Epithelial cell of proximal tubule (primary cell): Measurements from ENCODE around the gene ARL16. TPM values are rescaled to one million over a fixed set of nuclear protein-coding genes. Genes with fewer than 3 reads are reported as not detected.

ENCODE experiments used
- DNase-seq: peaks from one replicate; pipeline ENCODE4 v3.0.0-alpha.2; 2011; ENCODE audit warnings: low read depth
- H3K4me3 ChIP-seq: 2 replicates; pipeline ENCODE4 v1.5.1; 2011; ENCODE audit warnings: low read depth, mild to moderate bottlenecking, low read length
- total RNA-seq: library from RNA; depleted of rRNA; stranded (reverse); fragments of >200 nt; gene quantifications from 2 replicates; pipeline ENCODE4 v1.2.3, GENCODE V29; 2015
- TF ChIP-seq, protein P1 (sequence below): conservative IDR thresholded peaks from 2 replicates; pipeline ENCODE4 v1.5.1; 2012; ENCODE audit warnings: low read depth, mild to moderate bottlenecking, low read length

The ARL16 gene
- total RNA-seq, 1 donor from 2014 or later: 59.0 TPM

GRCh38 chr17:81656118-81656743 is 27.4 kb downstream of the ARL16 start, which contains the start of gene PDE6G:
PDE6G (minus strand) TSS chr17:81656542; CDS start chr17:81653305, 3,237 bp downstream.
- TF ChIP-seq, protein P1, sequence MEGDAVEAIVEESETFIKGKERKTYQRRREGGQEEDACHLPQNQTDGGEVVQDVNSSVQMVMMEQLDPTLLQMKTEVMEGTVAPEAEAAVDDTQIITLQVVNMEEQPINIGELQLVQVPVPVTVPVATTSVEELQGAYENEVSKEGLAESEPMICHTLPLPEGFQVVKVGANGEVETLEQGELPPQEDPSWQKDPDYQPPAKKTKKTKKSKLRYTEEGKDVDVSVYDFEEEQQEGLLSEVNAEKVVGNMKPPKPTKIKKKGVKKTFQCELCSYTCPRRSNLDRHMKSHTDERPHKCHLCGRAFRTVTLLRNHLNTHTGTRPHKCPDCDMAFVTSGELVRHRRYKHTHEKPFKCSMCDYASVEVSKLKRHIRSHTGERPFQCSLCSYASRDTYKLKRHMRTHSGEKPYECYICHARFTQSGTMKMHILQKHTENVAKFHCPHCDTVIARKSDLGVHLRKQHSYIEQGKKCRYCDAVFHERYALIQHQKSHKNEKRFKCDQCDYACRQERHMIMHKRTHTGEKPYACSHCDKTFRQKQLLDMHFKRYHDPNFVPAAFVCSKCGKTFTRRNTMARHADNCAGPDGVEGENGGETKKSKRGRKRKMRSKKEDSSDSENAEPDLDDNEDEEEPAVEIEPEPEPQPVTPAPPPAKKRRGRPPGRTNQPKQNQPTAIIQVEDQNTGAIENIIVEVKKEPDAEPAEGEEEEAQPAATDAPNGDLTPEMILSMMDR: no peak
- H3K4me3 ChIP-seq: no peak within 1 kb of the TSS
- DNase-seq: no peak

GRCh38 chr17:81655378-81656117 is 28.0 kb downstream of the ARL16 start:
- TF ChIP-seq, protein P1: no peak
- DNase-seq: no peak
- no peak overlapping the region for H3K4me3 ChIP-seq

- no peak overlapping the region for H3K4me3 ChIP-seq
- DNase-seq: no peak
- TF ChIP-seq, protein P1: no peak
Observed at GRCh38 chr17:81652906-81653771, 30.5 kb downstream of the ARL16 start.

DNA sequence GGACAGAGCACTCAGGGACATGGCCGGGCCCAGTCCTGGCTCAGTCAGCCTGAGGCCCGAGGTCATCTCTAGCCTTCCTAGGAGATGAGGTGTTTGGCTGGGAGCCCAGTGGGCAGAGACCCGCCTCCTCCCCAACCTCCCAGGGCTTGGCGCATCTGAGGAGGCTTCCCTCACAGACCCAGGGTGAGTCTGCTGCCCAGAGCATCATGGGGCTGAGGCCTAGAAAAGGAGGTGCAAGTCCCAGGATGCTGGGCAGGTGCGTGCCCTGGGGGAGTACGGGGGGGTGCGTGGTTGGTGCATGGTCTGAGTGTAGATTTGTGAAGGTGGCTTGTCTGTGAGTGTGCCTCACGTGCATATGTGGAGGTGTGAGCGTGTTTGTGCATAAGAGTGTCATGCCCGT is 31.9 kb downstream of the ARL16 start:
- no peak for DNase-seq
- TF ChIP-seq, protein P1: no peak

DNA sequence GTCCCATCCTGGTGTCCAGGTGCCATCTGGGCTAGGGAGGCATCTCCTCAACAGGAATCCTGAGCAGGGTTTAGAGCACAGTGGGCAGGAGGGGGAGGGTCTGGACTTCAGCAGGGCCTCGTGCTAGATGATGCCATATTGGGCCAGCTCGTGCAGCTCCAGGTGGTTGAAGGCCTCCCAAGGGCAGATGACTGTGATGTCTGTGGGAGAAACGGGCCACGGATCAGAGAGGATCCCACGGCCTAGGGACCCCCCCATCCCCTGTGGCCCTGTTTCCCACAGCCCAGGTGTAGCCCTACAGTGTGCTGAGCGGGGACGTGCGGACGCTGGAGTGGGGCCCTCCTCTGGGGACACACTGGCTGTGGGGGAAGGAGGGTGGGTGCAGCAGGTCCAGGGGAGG is 32.6 kb downstream of the ARL16 start:
- no peak for DNase-seq
- TF ChIP-seq, protein P1: no peak
- no peak overlapping the region for H3K4me3 ChIP-seq

More for the DNA sequence above, 31.9 kb downstream of the ARL16 start:
- no peak overlapping the region for H3K4me3 ChIP-seq

DNA sequence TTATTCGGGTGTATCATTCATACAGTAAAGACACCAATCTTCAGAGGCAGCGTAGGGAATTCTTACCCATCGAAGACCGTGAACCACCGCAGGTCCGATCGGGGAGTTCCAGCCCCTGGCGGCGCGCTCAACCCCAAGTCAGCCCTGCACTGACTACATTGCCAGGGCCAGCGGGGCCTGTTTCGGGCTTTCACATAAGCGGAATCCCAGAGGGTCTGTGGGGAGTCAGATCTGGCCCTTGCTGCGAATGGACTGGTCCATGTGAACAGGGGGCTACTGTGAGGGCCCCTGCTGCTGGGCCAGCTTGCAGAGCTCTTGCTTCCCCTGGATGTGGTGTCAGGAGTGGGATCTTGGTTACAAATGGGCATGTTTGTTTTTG is 34.9 kb downstream of the ARL16 start:
- no peak for DNase-seq
- no peak overlapping the region for H3K4me3 ChIP-seq
- TF ChIP-seq, protein P1: no peak
